Endothelial cell of umbilical vein (primary cell): ENCODE measurements around the gene WDR6.

ENCODE experiments used
- CTCF ChIP-seq, 2 donors: IDR thresholded peaks; 1 replicate in 1 of 2; 2 replicates in 1 of 2; pipeline ENCODE4 v1.5.1; 2011; ENCODE audit warnings: low read length in 2 of 2, mild to moderate bottlenecking in 2 of 2, moderate library complexity in 2 of 2, control low read depth in 1 of 2, inconsistent platforms in 1 of 2, low read depth in 1 of 2; ENCODE audit not compliant: insufficient read depth in 1 of 2; ENCODE audit errors: extremely low read depth in 1 of 2
- EZH2 ChIP-seq: IDR thresholded peaks from 2 replicates; pipeline ENCODE4 v1.6.1; 2012; ENCODE audit warnings: borderline replicate concordance, low read depth, mild to moderate bottlenecking, moderate library complexity, low read length, inconsistent platforms; ENCODE audit not compliant: severe bottlenecking
- POLR2A ChIP-seq: IDR thresholded peaks from 2 replicates; pipeline ENCODE4 v1.6.1; 2012; ENCODE audit warnings: low read depth, mild to moderate bottlenecking, control low read depth, low read length
- POLR2AphosphoS5 ChIP-seq: IDR thresholded peaks from 2 replicates; pipeline ENCODE4 v1.6.1; 2012; ENCODE audit warnings: low read depth, mild to moderate bottlenecking, control low read depth, low read length, moderate library complexity; ENCODE audit not compliant: insufficient read depth

- TF ChIP-seq EZH2 (no peak), POLR2AphosphoS5 (no peak), CTCF (IDR thresholded peaks at IDR 0.05; ENCODE audit: extremely low read depth in 1 of 2, insufficient read depth in 1 of 2, low read depth in 1 of 2, low read length in 2 of 2) (no peak), POLR2A (peak; percentile 35)
Measured at GRCh38 chr3:49026536-49026935, 19.3 kb downstream of the WDR6 start.
